ENCODE results near the gene OR2T4.

OR2T4 gene

GRCh38 chr1:248361121-248361715 is at the start of gene OR2T4:
Gene OR2T4 (plus strand): TSS chr1:248361665. CDS start chr1:248361665, 0 bp downstream.
- DNase-seq = no peak

GRCh38 chr1:248316796-248317195 is 44.7 kb upstream of the OR2T4 start:
- no peak for DNase-seq

- no peak for DNase-seq
Observed at GRCh38 chr1:248324468-248324867, 37.0 kb upstream of the OR2T4 start, which contains the start of gene OR2M7. Gene OR2M7 (minus strand): TSS chr1:248324568. CDS start chr1:248324568, 0 bp downstream.

GRCh38 chr1:248343451-248343850 is 18.0 kb upstream of the OR2T4 start:
- DNase-seq = no peak

- no peak for DNase-seq
Observed at GRCh38 chr1:248348475-248348874, 13.0 kb upstream of the OR2T4 start, which contains the start of gene OR14C36. Gene OR14C36 (plus strand): TSS chr1:248348775. CDS start chr1:248348775, 0 bp downstream.

GRCh38 chr1:248359415-248359814 is 2.0 kb upstream of the OR2T4 start:
- no peak for DNase-seq

- DNase-seq = no peak
Observed at GRCh38 chr1:248366609-248367008, 5.1 kb downstream of the OR2T4 start.

- no peak for DNase-seq
Observed at GRCh38 chr1:248372394-248372793, 10.9 kb downstream of the OR2T4 start.

GRCh38 chr1:248373761-248374160 is 12.3 kb downstream of the OR2T4 start:
- no peak for DNase-seq

GRCh38 chr1:248375446-248375845 is 14.0 kb downstream of the OR2T4 start, which contains the start of gene OR2T6:
Gene OR2T6 (plus strand): TSS chr1:248375746. CDS start chr1:248387609, 11,863 bp downstream.
- DNase-seq = no peak

GRCh38 chr1:248376916-248377315 is 15.5 kb downstream of the OR2T4 start:
- DNase-seq = no peak

- no peak for DNase-seq
Observed at GRCh38 chr1:248380854-248381253, 19.4 kb downstream of the OR2T4 start.

- no peak for DNase-seq
Observed at GRCh38 chr1:248388426-248388825, 27.0 kb downstream of the OR2T4 start.

- DNase-seq = no peak
Observed at GRCh38 chr1:248393050-248393449, 31.6 kb downstream of the OR2T4 start.

GRCh38 chr1:248402748-248403147 is 41.3 kb downstream of the OR2T4 start, which contains the start of gene OR2T1:
Gene OR2T1 (plus strand): TSS chr1:248403048. CDS start chr1:248406148, 3,100 bp downstream.
- no peak for DNase-seq

- no peak for DNase-seq
Observed at GRCh38 chr1:248404024-248404423, 42.6 kb downstream of the OR2T4 start.

- DNase-seq = no peak
Observed at GRCh38 chr1:248406721-248407692, 45.5 kb downstream of the OR2T4 start.
